M059J (cell line): Measurements from ENCODE around the gene ZMAT5. TPM values are rescaled to one million over a fixed set of nuclear protein-coding genes. Genes with fewer than 3 reads are reported as not detected.

ENCODE experiments used
- DNase-seq: peaks from one replicate; pipeline ENCODE4 v3.0.0-alpha.2; 2012; ENCODE audit warnings: low read depth
- total RNA-seq: library from RNA; depleted of rRNA; stranded (reverse); fragments of >200 nt; shearing (Covaris generic); gene quantifications from 2 replicates; pipeline ENCODE4 v1.2.3, GENCODE V29; 2014

Gene ZMAT5
- total RNA-seq, 1 experiment from 2014 or later: 19.4 TPM

- DNase-seq: no peak
These were observed 56.6 kb downstream of the ZMAT5 start for GRCh38 chr22:29710193-29710592.

DNA sequence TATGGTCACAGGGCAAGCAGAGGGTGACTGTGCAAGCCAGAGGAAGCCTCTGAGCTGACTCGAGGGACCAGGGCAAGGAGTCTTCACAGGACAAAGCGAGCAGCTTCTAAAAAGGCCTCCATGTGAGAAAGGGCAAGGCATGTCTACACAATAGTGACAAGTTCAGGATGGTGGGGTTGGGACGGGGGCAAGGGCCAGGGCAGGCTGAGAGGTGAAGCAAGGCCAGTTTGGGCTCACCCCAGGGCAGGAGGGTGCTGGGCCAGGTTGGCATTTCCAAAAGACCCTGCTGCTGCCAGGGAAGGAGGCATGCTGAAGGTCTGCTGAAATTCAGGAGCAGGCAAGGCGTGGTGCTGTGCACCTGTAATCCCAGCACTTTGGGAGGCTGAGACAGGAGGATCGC, 59.3 kb downstream of the ZMAT5 start:
- DNase-seq: no peak

- DNase-seq: no peak
These were observed 59.8 kb downstream of the ZMAT5 start for GRCh38 chr22:29707010-29707409.

DNA sequence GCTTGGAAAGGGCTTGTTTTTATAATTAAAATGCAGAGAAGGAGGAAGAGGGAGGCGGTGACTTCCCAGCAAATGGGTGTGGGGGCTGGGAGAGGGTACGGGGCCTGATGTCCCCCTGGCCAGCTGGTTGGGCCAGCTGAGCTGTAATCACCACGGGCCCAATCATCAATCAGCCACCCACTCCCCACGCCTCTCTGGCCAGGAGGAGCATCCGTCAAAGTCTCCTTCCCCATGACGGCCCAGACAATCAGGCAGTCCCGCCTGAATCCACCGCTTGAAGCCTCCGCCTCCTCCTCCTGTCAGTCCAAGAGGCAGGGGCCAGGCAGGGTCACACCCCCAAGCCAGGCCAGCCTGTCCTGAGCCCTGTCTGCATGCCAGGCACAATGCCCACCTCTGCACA, 60.3 kb downstream of the ZMAT5 start:
- DNase-seq: no peak

- no peak for DNase-seq
These were observed 61.2 kb downstream of the ZMAT5 start for GRCh38 chr22:29705651-29706050.

GRCh38 chr22:29704528-29705285, 62.1 kb downstream of the ZMAT5 start:
- peak; percentile 68 for DNase-seq

DNA sequence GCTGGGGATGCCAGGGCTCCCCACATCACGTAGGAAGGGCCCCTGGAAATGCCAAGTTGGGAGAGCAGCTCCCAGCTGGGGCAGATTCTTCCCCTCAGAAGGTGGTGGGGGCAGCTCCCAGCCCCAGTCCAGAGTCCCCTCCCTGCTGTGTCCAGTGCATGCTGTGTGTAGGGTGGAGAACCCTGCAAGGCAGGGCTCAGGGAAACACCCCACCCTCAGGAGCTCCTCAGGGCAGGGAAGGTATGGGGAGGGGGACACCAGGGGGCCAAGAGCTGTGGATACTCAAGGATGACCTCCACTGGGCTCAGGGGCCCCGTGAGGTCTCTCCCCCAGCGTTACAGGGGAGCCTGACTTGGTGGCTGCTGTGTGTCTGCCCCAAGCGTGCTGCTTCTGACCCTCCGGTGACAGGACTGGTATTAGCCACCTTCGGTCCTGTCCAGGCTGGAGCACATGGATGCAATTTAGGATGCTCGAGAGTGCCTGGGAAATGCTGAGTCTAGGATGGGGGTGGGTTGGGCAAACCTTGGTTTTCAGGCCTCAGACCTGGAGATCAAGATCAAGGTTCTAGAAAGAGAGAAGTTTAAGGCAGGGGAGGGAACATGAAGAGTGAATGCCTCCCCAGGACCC, 63.1 kb downstream of the ZMAT5 start:
- DNase-seq: no peak

DNA sequence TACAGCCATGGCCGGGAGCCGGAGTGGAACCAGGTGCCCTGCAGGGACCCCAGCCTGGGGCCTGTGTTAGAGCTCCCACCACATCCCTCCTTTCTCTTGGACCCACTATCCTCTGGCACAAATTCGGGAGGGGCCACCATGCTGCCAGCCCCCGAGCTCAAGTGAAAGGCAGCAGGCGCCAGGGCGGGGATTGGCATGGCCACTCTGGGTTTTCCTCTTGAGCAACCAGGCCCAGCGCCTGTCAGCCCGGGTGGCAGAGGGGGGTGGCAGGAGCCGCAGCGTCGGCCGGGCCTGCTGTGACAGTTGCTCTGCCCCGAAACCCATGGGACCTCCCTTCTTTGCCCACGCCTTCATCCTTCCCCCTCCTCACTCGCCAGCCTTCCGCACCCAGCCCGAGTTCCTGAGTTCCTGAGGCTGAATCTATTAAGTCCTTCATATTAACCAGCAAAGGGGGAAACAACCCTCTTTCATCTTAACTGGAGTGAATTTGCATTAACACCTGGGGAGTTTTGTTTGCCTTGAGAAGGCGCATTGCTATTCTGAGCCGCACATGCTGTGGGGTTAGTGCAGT, 63.8 kb downstream of the ZMAT5 start:
- no peak for DNase-seq

DNA sequence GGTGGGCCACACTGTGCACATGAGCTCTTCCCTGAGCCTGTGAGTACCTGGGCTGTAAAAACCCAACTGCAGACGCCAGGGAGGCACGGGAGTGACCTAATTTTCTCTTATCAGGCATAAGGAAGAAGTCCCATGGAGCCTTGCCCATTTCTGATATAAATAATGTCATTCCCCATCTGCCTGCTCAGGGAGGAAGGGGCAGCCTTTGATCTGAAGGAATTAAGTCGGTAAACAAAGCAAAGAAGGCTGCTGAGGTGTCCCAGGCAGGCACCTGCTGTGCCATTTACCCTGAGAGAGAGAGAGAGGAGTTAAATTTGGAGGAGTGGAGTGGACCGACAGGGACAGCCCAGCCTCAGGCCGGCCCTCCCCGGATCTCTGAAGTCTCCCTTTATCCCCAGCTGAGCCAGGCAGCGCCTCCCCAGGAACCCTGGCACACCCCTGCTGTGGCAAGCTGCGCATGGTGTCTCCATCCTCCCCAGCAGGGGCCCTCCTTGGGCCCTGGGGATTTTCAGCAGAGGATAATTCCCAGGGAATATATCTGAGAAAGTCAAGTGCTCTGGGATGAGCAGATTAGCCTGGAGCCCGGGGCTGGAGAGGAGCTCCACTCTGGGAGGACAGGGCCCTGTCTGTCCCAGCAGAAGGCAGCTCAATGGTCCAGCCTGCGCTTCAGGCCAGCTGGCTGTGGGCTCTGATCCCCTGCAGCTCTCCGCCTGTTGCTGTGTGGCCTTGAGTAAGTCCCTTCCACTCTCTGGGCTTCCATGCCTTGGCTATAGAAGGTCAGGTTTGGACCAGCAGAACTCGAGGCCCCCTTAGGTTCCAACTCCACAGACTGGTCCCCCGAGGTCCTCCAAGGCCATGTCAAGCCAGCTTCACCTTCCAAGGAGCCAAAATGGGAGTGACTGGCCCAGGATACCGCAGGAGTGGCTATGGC, 64.5 kb downstream of the ZMAT5 start:
- no peak for DNase-seq

- peak; percentile 73 for DNase-seq
These were observed 65.4 kb downstream of the ZMAT5 start for GRCh38 chr22:29701155-29701999.

DNA sequence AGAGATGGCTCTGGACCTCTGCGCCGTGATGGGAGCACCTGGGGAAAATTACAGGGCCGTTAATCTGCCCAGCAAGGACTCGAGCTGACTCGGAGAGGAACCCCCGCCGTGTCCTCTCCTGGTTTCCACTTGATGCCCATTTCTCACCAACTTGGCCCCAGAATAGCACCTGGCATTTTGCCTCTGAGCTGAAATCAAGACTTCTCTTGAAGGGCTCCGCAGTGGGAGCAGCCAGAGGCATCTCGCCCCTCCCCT, 66.0 kb downstream of the ZMAT5 start:
- peak; percentile 41 for DNase-seq

- DNase-seq: peak; percentile 58
These were observed 66.5 kb downstream of the ZMAT5 start for GRCh38 chr22:29700206-29700899.

GRCh38 chr22:29697853-29698598, 68.8 kb downstream of the ZMAT5 start:
- peak; percentile 18 for DNase-seq

- no peak for DNase-seq
These were observed 71.5 kb downstream of the ZMAT5 start for GRCh38 chr22:29695129-29695926.

GRCh38 chr22:29693671-29694070, 73.1 kb downstream of the ZMAT5 start:
- no peak for DNase-seq

- no peak for DNase-seq
These were observed 73.6 kb downstream of the ZMAT5 start for GRCh38 chr22:29693161-29693560.

DNA sequence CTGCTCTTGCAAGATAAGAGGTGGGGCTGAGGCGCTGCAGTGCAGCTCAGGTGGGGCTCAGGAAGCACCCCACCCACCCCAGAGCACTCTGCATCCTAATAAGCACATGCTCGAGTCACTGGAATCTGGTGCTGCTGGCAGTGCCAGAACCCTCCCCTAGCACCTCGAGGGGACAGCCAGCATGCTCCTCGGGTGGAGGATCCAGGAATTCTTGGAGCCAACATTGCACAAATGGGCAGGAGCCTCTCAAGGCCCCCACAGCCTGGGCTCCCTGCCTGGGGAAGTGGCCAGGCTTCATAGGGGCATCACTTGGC, 74.5 kb downstream of the ZMAT5 start:
- no peak for DNase-seq

GRCh38 chr22:29691636-29692326, 75.0 kb downstream of the ZMAT5 start:
- DNase-seq: no peak

- DNase-seq: no peak
These were observed 76.3 kb downstream of the ZMAT5 start for GRCh38 chr22:29690476-29690875.
